Activated naive CD4-positive, alpha-beta T cell treated with anti-CD3 and anti-CD28 coated beads, Interleukin-2, amount 50 U/mL, for 24 hours (primary cell): ENCODE measurements around the gene CLEC16A.

Experiments
- H3K27ac Mint-ChIP-seq: one replicate; pipeline ENCODE4 v1.8.0; 2021; ENCODE audit warnings: mild to moderate bottlenecking, mixed read lengths
- H3K27me3 Mint-ChIP-seq: one replicate; pipeline ENCODE4 v1.8.0; 2021; ENCODE audit warnings: mixed read lengths
- H3K36me3 Mint-ChIP-seq: one replicate; pipeline ENCODE4 v1.8.0; 2021; ENCODE audit warnings: mixed read lengths
- H3K4me1 Mint-ChIP-seq: one replicate; pipeline ENCODE4 v1.8.0; 2021; ENCODE audit warnings: mixed read lengths
- H3K4me3 Mint-ChIP-seq: one replicate; pipeline ENCODE4 v1.8.0; 2021; ENCODE audit warnings: mild to moderate bottlenecking, mixed read lengths
- H3K9me3 Mint-ChIP-seq: one replicate; pipeline ENCODE4 v1.8.0; 2021; ENCODE audit warnings: mixed read lengths

CLEC16A gene

DNA sequence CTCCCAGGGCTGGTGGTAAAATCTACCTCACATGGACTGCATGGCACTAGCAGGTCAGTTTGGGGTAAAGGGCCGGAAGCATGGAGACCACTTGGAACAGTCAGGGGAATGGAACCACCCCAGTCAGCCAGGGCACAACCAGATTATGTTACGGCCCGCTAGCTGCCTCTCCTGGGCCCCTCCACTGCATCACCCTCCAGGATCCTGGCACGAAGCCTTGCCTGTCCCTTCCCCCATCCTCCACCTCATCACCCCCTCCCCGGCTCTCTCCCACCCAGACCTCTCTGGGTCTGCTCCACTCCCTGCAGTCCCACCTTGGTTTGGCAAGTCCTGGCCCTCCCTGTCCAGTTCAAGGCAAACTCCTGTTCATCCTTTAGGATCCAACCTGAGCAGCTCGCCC lies 91.7 kb downstream of the CLEC16A start:
- H3K36me3 Mint-ChIP-seq = peaks cover 15% of the 10 kb centered on the region
- H3K27ac Mint-ChIP-seq = no peak overlapping the region
- no peaks in the 10 kb centered on the region for H3K9me3 Mint-ChIP-seq
- no peak overlapping the region for H3K4me3 Mint-ChIP-seq
- no peaks in the 10 kb centered on the region for H3K27me3 Mint-ChIP-seq
- H3K4me1 Mint-ChIP-seq = no peaks in the 10 kb centered on the region

DNA sequence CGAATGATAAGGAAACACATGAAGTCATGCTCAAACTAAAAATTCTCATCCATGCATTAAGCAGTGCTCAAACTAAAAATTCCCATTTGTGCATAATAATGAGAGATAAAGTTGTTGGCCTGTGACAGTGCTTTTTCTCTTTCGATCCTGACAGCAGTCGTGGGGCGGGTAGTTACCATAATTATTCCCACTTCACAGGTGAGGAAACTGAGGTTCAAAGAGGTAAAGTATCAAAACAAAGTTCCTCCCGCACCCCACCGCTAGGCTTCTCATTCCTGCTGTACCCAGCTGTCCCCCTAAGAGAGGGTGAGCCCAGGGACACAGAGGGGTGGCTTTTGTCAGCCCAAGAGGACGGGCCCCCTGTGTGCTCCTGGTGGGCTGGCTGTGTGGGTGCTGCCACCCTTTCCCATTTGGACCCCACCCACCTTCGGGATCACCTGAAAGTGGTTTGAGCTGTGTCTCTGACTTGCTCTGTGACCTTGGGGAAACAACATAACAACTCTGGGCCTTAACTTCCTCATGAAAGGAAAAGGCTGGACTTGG lies 92.6 kb downstream of the CLEC16A start:
- Mint-ChIP-seq H3K4me3 (no peak overlapping the region), H3K4me1 (no peaks in the 10 kb centered on the region), H3K36me3 (peaks cover 10% of the 10 kb centered on the region), H3K27me3 (no peaks in the 10 kb centered on the region), H3K9me3 (no peaks in the 10 kb centered on the region), H3K27ac (no peak overlapping the region)

DNA sequence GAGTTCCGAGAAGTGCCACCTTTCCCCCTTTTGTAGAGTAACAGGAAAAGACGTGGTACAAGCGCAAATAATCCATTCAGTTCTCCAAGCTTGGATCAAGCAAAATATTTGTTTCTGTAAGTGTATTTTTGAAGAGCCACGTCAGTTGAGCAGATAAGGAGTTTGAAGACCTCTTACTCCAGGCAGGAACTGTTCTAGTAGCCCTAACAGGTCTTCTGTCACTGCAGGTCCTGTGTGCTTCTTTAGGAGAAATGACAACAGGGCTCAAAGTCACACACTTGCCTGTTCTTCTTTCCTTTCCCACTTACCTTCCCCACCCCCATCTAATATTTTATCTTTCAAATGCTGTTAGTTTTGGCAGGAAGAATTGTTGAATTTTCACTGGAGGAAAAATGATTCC lies 93.9 kb downstream of the CLEC16A start:
- no peaks in the 10 kb centered on the region for H3K9me3 Mint-ChIP-seq
- H3K27me3 Mint-ChIP-seq = no peaks in the 10 kb centered on the region
- H3K4me1 Mint-ChIP-seq = no peaks in the 10 kb centered on the region
- peaks cover 11% of the 10 kb centered on the region for H3K36me3 Mint-ChIP-seq
- no peak overlapping the region for H3K4me3 Mint-ChIP-seq
- H3K27ac Mint-ChIP-seq = no peak overlapping the region

DNA sequence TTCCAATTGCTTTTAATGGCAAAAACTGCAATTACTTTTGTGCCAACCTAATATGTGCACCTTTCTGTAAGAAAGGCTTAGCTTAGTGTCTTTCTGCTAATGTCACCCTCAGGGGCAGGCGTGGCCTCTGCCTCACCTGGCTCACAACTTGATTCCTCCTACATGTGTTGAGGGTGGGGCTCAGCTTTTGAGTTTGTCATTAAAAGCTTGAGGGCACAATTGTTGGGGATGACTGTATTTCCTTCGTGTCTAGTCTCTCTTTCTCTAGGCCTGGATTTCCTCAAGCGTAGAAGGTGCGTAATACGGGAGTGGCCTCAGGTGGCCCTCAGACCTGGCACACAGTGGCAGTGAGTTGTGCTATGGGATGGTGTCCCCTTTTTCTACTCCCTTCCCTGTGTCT lies 94.4 kb downstream of the CLEC16A start:
- Mint-ChIP-seq H3K27ac (no peak overlapping the region), H3K4me1 (no peaks in the 10 kb centered on the region), H3K36me3 (peaks cover 15% of the 10 kb centered on the region), H3K27me3 (no peaks in the 10 kb centered on the region), H3K4me3 (no peak overlapping the region), H3K9me3 (no peaks in the 10 kb centered on the region)

DNA sequence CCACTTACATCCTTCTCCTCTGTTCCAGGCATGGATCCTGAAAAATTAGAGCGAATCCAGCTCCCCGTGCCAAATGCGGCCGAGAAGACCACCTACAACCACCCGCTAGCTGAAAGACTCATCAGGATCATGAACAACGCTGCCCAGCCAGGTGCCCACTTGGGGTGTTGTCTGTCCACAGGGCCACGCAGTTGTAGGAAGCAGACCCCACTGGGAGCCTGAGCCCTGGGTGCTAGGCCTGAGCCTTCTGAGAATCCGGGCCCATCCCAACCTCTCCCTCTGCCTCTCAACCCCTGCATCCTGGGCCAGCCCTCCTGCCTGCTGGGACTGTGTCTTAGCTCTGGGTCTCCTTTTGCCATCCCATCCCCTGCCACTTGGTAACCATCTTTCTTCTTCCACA lies 95.4 kb downstream of the CLEC16A start:
- H3K36me3 Mint-ChIP-seq = peaks cover 12% of the 10 kb centered on the region
- no peak overlapping the region for H3K4me3 Mint-ChIP-seq
- no peaks in the 10 kb centered on the region for H3K9me3 Mint-ChIP-seq
- no peak overlapping the region for H3K27ac Mint-ChIP-seq
- no peaks in the 10 kb centered on the region for H3K4me1 Mint-ChIP-seq
- H3K27me3 Mint-ChIP-seq = no peaks in the 10 kb centered on the region

DNA sequence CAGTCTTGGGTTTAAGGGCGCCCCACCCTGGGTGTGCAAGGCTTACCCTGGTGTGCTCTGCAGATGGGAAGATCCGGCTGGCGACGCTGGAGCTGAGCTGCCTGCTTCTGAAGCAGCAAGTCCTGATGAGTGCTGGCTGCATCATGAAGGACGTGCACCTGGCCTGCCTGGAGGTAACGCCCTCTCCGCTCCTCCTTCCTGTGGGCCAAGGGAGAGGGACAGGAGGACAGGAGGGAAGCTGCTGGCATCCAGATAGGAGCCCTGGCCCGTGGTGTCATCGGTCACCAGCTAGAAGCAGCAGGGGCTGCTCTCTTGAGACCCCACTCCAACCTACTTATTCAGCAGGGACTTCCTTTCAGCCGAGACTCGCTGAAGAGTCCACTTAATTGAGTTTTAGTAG lies 97.8 kb downstream of the CLEC16A start:
- no peaks in the 10 kb centered on the region for H3K4me1 Mint-ChIP-seq
- H3K4me3 Mint-ChIP-seq = no peak overlapping the region
- peaks cover 14% of the 10 kb centered on the region for H3K36me3 Mint-ChIP-seq
- H3K27ac Mint-ChIP-seq = no peak overlapping the region
- no peaks in the 10 kb centered on the region for H3K27me3 Mint-ChIP-seq
- H3K9me3 Mint-ChIP-seq = no peaks in the 10 kb centered on the region

DNA sequence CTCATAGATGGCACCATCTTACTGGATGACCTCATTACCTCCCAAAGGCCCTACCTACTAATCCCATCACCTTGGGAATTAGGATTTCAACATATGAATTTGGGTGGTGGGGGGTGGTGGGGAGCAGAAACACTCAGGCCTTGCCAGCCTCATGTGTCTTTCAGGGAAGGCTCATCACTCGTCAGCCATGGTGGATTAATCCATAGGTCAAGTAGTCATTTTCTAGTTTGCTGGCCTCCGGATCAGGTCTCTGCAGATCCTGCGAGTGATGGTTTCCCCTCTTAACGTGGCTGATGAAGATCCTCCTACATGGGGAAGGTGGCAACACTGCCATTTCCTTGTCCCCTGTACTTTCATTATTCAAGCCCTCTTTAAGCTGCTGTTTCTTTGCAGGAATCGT lies 101.1 kb downstream of the CLEC16A start:
- H3K4me1 Mint-ChIP-seq = peaks cover 8% of the 10 kb centered on the region
- no peaks in the 10 kb centered on the region for H3K27me3 Mint-ChIP-seq
- H3K9me3 Mint-ChIP-seq = no peaks in the 10 kb centered on the region
- H3K27ac Mint-ChIP-seq = no peak overlapping the region
- H3K4me3 Mint-ChIP-seq = no peak overlapping the region
- H3K36me3 Mint-ChIP-seq = peaks cover 16% of the 10 kb centered on the region

DNA sequence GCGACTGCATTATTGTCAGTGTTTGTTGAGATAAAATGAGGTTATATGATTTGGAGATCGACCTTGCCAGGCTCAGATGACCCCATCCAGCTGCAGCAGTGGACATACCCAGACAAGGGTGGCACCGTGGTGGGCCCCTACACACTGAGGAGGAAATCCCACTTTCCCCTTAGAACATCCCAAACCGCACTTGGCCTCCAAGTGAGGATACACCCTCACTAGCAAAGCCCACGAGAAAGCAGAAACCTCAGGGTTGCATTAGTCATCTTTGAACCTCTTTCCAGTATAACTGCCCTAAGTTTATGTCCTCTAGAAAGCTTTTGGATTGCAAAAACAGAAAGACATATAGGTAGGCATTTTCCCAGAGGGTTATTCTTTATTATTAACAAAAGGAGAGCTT lies 101.5 kb downstream of the CLEC16A start:
- Mint-ChIP-seq H3K27me3 (no peaks in the 10 kb centered on the region), H3K27ac (no peak overlapping the region), H3K4me1 (peaks cover 10% of the 10 kb centered on the region), H3K9me3 (no peaks in the 10 kb centered on the region), H3K36me3 (peaks cover 16% of the 10 kb centered on the region), H3K4me3 (no peak overlapping the region)

DNA sequence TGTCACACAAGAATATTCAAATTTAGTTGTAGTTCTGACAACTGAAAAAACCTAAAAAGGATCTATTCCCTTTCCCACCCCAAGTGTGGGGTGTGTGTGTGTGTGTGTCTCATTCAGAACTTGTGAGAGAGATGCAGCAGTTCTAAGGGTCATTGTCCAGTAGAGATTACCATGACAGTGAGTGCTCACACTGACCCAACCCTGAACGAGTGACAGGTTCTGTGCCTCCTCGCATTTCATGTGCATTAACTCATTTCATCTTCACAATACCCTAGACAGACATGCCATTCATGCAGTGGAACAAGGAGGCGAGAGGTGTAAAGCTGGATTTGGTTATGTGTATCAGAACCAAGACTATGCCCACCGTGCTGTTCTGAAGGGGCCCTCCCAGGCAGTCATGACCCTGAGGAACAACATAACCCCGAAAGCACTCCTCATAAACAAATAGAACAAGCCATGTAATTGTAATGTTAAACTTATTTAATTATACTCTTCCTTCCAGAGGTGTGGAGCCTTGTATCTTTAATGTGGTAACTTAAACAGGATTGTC lies 102.1 kb downstream of the CLEC16A start:
- Mint-ChIP-seq H3K27me3 (no peaks in the 10 kb centered on the region), H3K27ac (no peak overlapping the region), H3K4me1 (peaks cover 16% of the 10 kb centered on the region), H3K4me3 (no peak overlapping the region), H3K9me3 (no peaks in the 10 kb centered on the region), H3K36me3 (peaks cover 18% of the 10 kb centered on the region)

DNA sequence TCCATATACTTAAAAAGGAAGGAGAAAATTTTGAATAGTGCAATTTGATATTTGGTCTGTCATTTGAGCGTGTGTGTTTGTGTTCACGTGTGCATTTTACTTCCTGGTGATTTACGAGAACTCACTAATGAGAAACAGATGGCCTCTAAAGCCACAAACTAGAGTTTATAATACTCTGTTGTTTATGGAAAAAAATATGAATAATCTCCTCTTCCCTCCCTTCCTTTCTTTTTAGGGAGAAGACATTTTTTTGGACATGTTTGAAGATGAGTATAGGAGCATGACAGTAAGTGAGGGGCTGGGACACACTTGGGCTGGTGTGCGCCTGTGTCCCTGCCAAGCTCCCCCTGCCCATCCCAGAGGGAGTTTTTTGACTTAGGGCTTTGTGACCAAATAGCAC lies 102.7 kb downstream of the CLEC16A start:
- H3K36me3 Mint-ChIP-seq = peaks cover 20% of the 10 kb centered on the region
- no peak overlapping the region for H3K27ac Mint-ChIP-seq
- H3K4me3 Mint-ChIP-seq = no peak overlapping the region
- no peaks in the 10 kb centered on the region for H3K9me3 Mint-ChIP-seq
- H3K4me1 Mint-ChIP-seq = peaks cover 22% of the 10 kb centered on the region
- no peaks in the 10 kb centered on the region for H3K27me3 Mint-ChIP-seq

DNA sequence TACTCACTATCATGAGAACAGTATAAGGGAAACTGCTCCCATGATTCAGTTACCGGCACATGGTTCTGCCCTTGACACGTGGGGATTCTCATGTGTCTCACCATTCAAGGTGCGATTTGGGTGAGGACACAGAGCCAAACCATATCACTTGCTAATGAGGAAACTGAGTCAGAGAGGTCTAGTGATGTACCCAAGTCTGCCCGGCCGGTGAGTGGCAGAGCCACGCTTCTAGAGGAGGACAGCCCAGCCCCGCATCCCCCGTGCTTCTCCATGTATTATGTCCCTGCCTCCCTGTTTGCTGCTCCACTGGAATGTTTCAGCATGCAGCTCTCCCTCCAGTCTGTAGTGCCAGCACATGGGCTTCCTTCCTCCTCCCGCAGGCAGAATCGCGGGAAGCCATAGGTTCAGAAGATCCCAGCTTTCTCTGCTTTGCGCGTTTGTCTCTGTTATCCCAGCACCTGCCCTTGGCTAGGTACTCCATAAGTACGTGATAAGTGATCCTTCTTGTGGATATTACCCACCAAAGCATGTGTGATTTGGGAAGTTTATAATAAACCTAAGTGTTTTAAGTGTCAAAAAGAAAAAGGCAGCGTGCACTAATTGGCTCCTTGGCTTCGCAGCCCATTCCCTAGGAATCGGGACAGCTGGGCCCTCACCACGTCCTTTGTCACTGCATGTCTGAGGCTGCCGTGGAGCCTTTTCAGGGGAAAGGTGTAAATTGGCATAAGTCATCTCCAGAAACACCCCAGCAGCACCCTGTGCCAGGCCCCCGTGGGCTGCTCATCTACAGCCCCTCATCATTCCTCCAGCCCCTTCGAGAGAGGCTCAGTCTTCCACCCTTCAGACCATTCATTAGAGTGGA lies 103.8 kb downstream of the CLEC16A start:
- H3K4me1 Mint-ChIP-seq = peaks cover 33% of the 10 kb centered on the region
- H3K27ac Mint-ChIP-seq = no peak overlapping the region
- H3K27me3 Mint-ChIP-seq = no peaks in the 10 kb centered on the region
- H3K9me3 Mint-ChIP-seq = no peaks in the 10 kb centered on the region
- no peak overlapping the region for H3K4me3 Mint-ChIP-seq
- H3K36me3 Mint-ChIP-seq = peaks cover 26% of the 10 kb centered on the region

DNA sequence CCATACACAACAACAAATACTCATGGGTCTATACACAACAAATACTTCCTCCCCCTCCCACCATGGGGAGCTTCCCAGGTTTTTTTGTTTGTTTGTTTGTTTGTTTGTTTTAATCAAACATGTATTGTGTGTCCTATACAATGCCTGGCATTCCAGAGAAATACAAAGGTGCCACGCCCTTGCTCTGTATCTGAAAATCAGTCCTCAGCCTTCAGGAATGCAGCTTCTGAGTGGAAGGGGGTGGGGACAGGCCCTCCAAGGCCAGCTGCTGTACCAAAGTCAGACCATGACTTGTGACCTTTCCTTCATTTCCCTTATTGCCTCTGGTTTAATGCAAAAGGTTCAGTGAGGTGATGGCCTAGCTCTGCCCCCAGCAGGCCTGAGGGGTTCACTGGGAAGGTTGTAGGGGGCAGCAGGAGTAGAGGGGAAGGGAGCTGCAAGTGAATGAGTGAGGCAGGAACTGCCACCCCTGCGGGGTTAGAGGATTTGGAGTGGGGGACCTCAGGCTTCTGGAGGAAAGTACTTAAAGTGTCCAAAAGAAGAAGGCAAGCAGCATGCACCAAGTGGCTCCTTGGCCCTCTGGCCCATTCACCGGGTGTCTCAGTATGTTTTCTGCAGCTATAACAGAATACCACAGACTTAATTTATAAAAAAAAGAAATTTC lies 105.2 kb downstream of the CLEC16A start:
- Mint-ChIP-seq H3K36me3 (peaks cover 19% of the 10 kb centered on the region), H3K9me3 (no peaks in the 10 kb centered on the region), H3K4me1 (peaks cover 39% of the 10 kb centered on the region), H3K4me3 (no peak overlapping the region), H3K27me3 (no peaks in the 10 kb centered on the region), H3K27ac (no peak overlapping the region)

DNA sequence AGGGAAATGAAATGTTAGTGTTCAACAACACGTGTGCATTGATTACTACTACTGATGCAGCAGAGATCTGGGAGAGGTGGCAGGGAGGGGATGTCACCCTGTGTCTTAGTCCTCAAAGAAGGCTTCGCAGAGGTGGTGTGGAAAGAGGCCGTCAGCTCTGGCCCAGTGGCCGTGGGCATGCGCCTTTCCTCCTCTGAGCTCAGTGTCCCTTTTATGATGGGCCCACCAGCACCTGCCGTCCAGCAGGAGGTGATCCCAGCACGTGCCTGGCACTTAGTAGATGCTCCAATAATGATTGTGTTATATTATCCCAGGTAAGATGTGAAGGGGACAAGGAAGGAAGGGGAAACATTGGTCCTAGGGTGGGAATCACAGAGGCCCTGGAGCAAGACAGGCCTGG lies 106.2 kb downstream of the CLEC16A start:
- Mint-ChIP-seq H3K27ac (no peak overlapping the region), H3K4me1 (peaks cover 39% of the 10 kb centered on the region), H3K27me3 (no peaks in the 10 kb centered on the region), H3K36me3 (peaks cover 22% of the 10 kb centered on the region), H3K9me3 (no peaks in the 10 kb centered on the region), H3K4me3 (no peak overlapping the region)

DNA sequence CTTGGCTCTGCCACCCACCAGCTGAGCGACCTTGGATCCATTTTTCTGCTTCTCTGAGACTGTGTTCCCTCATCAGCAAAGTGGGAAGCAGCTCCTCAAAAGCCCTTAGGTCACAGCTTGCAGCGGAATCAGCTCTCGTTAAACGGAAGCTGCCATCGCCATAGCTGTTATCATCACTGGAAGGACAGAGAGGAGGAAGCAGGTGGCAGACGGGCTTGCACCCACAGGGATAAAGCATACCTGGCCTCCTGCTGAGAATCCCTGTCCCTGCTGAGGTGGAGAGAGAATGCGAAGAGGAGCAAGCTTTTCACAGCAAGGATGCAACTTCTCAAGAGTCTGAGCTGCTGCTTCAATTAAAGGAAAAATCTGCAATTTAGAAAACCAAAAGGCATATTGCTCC lies 106.6 kb downstream of the CLEC16A start:
- H3K4me1 Mint-ChIP-seq = peaks cover 39% of the 10 kb centered on the region
- H3K27ac Mint-ChIP-seq = no peak overlapping the region
- H3K27me3 Mint-ChIP-seq = no peaks in the 10 kb centered on the region
- H3K36me3 Mint-ChIP-seq = peaks cover 23% of the 10 kb centered on the region
- H3K9me3 Mint-ChIP-seq = no peaks in the 10 kb centered on the region
- no peak overlapping the region for H3K4me3 Mint-ChIP-seq

DNA sequence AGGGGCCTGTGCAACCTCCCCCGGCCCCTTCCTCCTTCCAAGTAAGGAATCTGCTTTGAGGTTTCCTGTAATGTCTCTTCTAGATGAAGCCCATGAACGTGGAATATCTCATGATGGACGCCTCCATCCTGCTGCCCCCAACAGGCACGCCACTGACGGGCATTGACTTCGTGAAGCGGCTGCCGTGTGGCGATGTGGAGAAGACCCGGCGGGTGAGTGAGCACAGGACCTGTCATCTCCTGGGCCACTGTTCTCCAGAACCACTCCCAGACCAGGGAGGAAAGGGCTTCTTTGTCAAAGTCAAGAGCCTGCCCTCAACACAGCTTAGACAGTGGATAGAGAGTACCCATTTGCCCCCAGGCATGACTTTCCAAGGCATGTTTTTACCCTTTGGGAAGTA lies 107.1 kb downstream of the CLEC16A start:
- Mint-ChIP-seq H3K36me3 (peaks cover 27% of the 10 kb centered on the region), H3K27ac (no peak overlapping the region), H3K27me3 (no peaks in the 10 kb centered on the region), H3K9me3 (no peaks in the 10 kb centered on the region), H3K4me1 (peaks cover 39% of the 10 kb centered on the region), H3K4me3 (no peak overlapping the region)
